HFF-Myc (cell line): ENCODE data around the gene ATF6B.

Experiments used
- DNase-seq: peaks from one replicate; pipeline ENCODE4 v3.0.0-alpha.2; 2011; ENCODE audit warnings: low read depth; ENCODE audit errors: extremely low read depth
- H3K4me3 ChIP-seq: replicated peaks from 2 replicates; pipeline ENCODE4 v1.5.1; 2011; ENCODE audit warnings: low read depth, mild to moderate bottlenecking, control low read depth, low read length
- TF ChIP-seq, protein P1 (sequence below): IDR thresholded peaks from 2 replicates; pipeline ENCODE4 v1.5.1; 2012; ENCODE audit warnings: mild to moderate bottlenecking, low read depth, low read length, control low read depth; ENCODE audit errors: missing control alignments

ATF6B gene

DNA sequence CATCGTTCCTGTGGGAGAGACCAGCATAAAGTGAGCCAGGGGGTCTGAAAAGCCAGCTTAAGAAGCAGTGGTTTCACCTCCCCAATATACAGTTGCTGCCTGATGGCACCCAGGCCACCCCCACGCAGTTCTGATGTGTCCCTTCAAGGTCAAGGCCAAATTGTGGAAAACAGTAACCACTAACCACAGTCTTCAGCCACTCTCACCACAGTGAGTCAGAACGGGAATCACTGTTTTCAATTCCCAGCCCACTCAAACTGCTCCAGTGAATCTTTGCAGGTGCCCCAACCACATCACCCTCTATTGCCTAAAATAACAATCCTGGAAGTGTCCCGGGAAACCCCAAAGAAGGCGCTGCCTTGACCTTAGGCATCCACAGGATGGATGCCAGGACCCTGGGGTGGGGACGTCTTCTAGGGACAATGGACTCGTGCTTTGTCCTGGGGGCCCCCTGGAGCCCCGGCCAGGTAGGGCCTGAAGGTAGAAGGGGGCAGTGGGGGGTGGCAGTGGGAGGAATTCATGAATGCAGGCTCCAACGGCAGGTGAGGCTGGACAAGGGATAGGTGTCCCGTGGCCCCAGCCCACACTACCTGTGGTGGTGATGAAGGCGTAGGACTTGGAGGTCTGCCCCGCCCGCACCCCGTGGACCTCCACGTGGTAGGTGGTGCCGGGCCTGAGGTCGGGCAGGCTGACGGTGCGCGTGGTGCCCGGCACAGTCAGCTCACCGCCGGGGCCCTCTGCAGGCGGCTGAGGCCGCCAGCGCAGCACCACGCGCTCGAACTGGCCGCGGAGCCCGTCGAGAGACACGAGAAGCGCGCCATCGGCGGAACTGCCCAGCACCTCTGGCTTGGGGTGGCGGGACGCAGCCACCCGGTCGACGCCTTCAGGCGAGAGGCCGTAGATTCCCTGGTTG lies 41.1 kb downstream of the ATF6B start:
- TF ChIP-seq, protein P1, sequence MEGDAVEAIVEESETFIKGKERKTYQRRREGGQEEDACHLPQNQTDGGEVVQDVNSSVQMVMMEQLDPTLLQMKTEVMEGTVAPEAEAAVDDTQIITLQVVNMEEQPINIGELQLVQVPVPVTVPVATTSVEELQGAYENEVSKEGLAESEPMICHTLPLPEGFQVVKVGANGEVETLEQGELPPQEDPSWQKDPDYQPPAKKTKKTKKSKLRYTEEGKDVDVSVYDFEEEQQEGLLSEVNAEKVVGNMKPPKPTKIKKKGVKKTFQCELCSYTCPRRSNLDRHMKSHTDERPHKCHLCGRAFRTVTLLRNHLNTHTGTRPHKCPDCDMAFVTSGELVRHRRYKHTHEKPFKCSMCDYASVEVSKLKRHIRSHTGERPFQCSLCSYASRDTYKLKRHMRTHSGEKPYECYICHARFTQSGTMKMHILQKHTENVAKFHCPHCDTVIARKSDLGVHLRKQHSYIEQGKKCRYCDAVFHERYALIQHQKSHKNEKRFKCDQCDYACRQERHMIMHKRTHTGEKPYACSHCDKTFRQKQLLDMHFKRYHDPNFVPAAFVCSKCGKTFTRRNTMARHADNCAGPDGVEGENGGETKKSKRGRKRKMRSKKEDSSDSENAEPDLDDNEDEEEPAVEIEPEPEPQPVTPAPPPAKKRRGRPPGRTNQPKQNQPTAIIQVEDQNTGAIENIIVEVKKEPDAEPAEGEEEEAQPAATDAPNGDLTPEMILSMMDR, result no peak
- peak; percentile 38 for DNase-seq
- no peak overlapping the region for H3K4me3 ChIP-seq

DNA sequence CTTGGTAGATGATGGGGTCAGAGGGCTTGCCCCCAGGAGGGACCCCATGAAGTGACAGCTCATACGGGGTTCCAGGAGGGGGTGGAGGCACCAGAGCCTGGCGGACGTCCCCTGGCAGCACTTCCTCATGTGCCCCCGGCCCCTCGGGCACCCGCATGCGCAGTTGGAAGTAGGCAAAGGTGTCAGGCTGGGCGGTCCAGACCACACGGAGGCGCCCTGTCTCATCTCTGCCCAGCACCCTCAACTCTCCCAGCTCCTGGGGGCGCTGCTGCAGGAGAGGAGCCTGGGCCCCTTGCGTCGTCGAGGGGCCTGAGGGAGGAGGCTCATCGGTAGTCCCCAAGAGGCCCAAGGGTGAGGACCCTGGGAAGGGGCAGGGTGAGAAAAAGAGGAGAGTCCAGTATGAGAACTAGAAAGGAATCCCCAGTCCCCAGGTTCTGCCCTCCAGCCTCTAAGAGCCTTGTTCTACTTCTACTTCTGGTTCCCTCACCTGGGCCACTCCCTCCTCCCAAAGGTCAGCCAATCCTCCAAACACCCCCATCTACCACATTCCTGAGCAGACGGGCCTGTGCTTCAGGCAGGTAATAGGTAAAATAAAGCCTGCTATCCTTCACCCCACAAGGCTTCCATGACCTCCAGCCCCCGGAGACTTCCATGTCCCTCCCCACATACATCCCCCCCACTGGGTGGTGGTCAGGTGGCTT lies 42.1 kb downstream of the ATF6B start:
- no peak for DNase-seq

DNA sequence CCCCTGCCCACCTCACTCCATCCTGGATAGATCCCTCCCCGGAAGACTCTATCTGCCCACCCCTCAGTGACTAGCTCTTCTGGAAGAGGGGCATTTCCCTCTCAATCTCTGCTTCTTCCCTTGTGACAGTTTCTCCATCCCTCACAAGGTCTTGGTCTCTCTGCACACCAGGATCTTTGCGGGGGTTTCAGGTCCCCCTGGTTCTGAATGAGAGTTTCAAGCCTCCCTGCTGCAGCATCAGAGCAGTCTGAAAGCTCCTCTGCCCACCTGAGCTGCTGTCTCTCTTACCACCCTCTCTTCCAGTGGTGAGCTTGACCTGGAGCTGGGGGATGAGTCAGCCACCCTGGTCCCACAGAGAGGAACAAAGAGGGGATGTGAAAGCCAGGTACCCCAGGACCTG lies 43.3 kb downstream of the ATF6B start:
- DNase-seq, result no peak
- TF ChIP-seq, protein P1, result no peak

More for the DNA sequence above, 42.1 kb downstream of the ATF6B start:
- TF ChIP-seq, protein P1, result no peak
- H3K4me3 ChIP-seq, result no peak overlapping the region

DNA sequence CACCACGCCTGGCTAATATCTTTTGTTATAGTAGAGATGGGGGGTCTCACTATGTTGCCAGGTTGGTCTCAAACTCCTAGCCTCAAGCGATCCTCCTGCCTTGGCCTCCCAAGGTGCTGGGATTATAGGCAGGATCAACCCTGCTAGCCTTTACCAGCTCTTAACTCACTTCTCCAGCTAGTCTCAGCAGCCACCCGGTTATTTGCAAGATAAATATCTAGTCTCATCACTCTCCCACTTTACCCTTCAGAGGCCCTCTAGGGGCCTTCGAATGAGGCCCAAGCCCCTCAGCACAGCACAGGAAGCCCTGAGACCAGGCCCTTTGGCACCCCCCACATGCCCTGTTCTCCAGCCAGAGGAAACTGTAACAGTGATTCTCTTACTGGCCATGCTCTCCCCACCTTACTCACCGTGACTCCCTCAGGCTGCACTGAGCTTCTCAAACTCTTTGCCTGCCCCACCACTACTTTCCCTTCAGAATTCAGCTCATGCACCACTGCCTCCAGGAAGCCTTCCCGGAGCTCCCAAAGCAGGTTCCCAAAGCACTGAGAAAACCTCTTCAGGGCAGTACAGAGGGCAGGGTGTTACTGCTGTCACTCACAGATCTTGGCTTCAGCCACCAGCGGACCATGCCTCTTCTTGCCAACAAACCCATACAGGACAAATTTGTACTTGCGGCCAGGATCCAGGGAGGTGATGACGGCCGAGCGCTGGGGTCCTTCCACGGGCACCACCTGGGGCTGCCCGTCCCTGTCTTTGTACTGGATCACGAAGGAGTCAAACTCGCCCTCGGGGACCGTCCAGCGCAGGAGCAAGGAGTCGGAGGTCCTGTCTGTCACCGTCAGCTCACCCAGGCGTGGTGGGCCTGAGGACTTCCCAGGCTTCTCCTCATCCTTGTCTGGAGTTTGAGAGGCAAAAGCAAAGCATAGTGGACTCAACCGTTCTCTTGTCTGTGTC lies 44.0 kb downstream of the ATF6B start:
- TF ChIP-seq, protein P1, result no peak
- no peak overlapping the region for H3K4me3 ChIP-seq
- DNase-seq, result no peak

More for the DNA sequence above, 43.3 kb downstream of the ATF6B start:
- H3K4me3 ChIP-seq, result no peak overlapping the region

DNA sequence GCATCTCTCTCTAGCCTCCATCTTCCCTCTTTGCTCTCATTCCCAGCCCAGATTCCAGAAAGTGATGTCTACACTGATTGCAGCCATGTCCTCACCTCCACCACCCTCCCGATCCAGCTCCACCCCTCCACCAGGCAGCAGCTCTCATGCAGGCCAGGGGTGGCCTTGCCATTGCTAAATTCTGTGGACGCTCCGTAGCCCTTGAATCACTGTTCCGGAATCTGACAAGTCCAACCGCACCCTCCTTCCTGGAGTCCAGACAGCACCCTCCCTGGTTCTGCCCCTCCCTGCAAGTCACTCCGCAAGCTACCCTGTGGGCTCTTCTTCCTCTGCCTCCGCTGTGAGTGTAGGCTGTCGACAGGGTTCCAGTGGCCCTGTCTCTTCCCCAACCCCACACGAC lies 45.1 kb downstream of the ATF6B start:
- no peak for DNase-seq
- TF ChIP-seq, protein P1, result no peak
- H3K4me3 ChIP-seq, result no peak overlapping the region

DNA sequence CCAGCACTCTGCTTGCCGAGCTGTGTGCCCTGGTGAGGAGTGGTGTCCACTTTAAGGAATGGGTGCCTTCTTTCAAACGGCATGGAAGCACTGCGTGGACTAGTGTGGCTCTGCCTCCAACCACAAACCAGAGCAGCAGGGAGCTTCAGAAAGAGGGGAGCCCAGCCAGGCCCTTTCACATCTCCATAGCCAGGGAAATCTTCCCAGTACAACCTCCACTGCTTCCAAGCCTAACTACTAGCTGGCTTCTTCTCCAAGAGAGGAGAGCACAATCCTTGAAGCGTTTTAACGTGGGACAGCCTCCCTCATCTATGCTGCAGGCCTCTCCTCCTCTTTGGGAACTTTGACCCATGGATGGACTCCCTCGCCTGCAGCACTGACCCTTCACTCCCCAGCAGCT lies 45.6 kb downstream of the ATF6B start:
- no peak for DNase-seq
- TF ChIP-seq, protein P1, result no peak
- no peak overlapping the region for H3K4me3 ChIP-seq
